Keratinocyte (primary cell): ENCODE measurements around the gene PRR7. TPM values are rescaled to one million over a fixed set of nuclear protein-coding genes. Genes with fewer than 3 reads are reported as not detected.

ENCODE experiments used
- DNase-seq: peaks from one replicate; pipeline ENCODE4 v3.0.0-alpha.2; 2011; ENCODE audit warnings: low read depth, missing footprints, low spot score
- FAIRE-seq: peaks from 2 replicates; lab custom pipeline; 2011; peaks lifted over from hg19 to GRCh38; lab: Jason Lieb, UNC
- H2AFZ ChIP-seq: 2 replicates; pipeline ENCODE4 v1.6.0; 2012; ENCODE audit warnings: low read length, control low read depth, inconsistent platforms; ENCODE audit not compliant: control insufficient read depth
- H3K27ac ChIP-seq: 2 replicates; pipeline ENCODE4 v1.5.1; 2011; ENCODE audit warnings: low read length; ENCODE audit not compliant: control insufficient read depth, insufficient read depth
- H3K27me3 ChIP-seq: 3 replicates; pipeline ENCODE4 v1.6.0; 2011; ENCODE audit warnings: low read length; ENCODE audit not compliant: control insufficient read depth, insufficient read depth; ENCODE audit errors: extremely low read depth
- H3K36me3 ChIP-seq, 2 experiments: 2 replicates in 1 of 2; 3 replicates in 1 of 2; pipeline ENCODE4 v1.5.1; 2011; ENCODE audit warnings: low read length in 2 of 2, mild to moderate bottlenecking in 1 of 2; ENCODE audit not compliant: control insufficient read depth in 2 of 2, insufficient read depth in 2 of 2; ENCODE audit errors: extremely low read depth in 1 of 2
- H3K4me1 ChIP-seq: 3 replicates; pipeline ENCODE4 v1.5.1; 2011; ENCODE audit warnings: low read length; ENCODE audit not compliant: control insufficient read depth, insufficient read depth; ENCODE audit errors: extremely low read depth
- H3K4me2 ChIP-seq: 3 replicates; pipeline ENCODE4 v1.6.0; 2011; ENCODE audit warnings: low read depth, low read length; ENCODE audit not compliant: control insufficient read depth, insufficient read depth; ENCODE audit errors: extremely low read depth
- H3K4me3 ChIP-seq, 3 experiments: fragments of 200-600 bp in 1 of 3; sonication (generic) in 1 of 3; 2 replicates in 2 of 3; 3 replicates in 1 of 3; pipeline ENCODE4 v1.5.1; 2011 to 2016; ENCODE audit warnings: low read length in 3 of 3, mild to moderate bottlenecking in 3 of 3, control low read depth in 2 of 3, inconsistent platforms in 1 of 3, low read depth in 1 of 3, mixed read lengths in 1 of 3, mixed run types in 1 of 3, moderate library complexity in 1 of 3; ENCODE audit not compliant: control insufficient read depth in 2 of 3, insufficient read depth in 2 of 3; ENCODE audit errors: extremely low read depth in 1 of 3
- H3K79me2 ChIP-seq: 2 replicates; pipeline ENCODE4 v1.6.0; 2012; ENCODE audit warnings: low read length; ENCODE audit not compliant: control insufficient read depth, insufficient read depth
- H3K9ac ChIP-seq: 3 replicates; pipeline ENCODE4 v1.6.0; 2011; ENCODE audit warnings: low read length; ENCODE audit not compliant: control insufficient read depth, insufficient read depth; ENCODE audit errors: extremely low read depth
- H3K9me1 ChIP-seq: 3 replicates; pipeline ENCODE4 v1.6.0; 2011; ENCODE audit warnings: low read length; ENCODE audit not compliant: control insufficient read depth, insufficient read depth; ENCODE audit errors: extremely low read depth
- H3K9me3 ChIP-seq: 2 replicates; pipeline ENCODE4 v1.5.1; 2012; ENCODE audit warnings: low read depth, low read length; ENCODE audit not compliant: control insufficient read depth
- H4K20me1 ChIP-seq: 3 replicates; pipeline ENCODE4 v1.6.0; 2011; ENCODE audit warnings: low read length; ENCODE audit not compliant: control insufficient read depth, insufficient read depth; ENCODE audit errors: extremely low read depth
- CTCF ChIP-seq, 3 experiments: IDR thresholded peaks in 1 of 3; conservative IDR thresholded peaks in 1 of 3; optimal IDR thresholded peaks in 1 of 3; 2 replicates in 2 of 3; 3 replicates in 1 of 3; pipeline versions ENCODE3 to v1.5.1; 2011; ENCODE audit warnings: low read length in 3 of 3, mild to moderate bottlenecking in 3 of 3, moderate library complexity in 2 of 3, control low read depth in 1 of 3, inconsistent platforms in 1 of 3; ENCODE audit not compliant: insufficient read depth in 2 of 3; ENCODE audit errors: extremely low read depth in 1 of 3
- EZH2 ChIP-seq: IDR thresholded peaks from one replicate; pipeline ENCODE4 v1.6.1; 2012; ENCODE audit warnings: inconsistent platforms, mild to moderate bottlenecking, low read length, moderate library complexity
- dilution Hi-C: fragments of 300-500 bp; cut with MboI; formaldehyde crosslinking; loops from one replicate; pipeline ENCODE4 v1.7.0; 2020; ENCODE audit warnings: low sequenced_read_pairs; ENCODE audit not compliant: extremely low pct_ligation_motif_present
- polyA plus RNA-seq, 5 experiments: library from polyadenylated mRNA; depleted of rRNA in 3 of 5; stranded (reverse) in 3 of 5; stranded (forward) in 1 of 5; unstranded in 1 of 5; fragments of >200 nt; gene quantifications; 1 replicate in 1 of 5; 2 replicates in 3 of 5; 3 replicates in 1 of 5; pipeline versions ENCODE4 v1.2.1 to v1.2.3, GENCODE V29; 2011 to 2012; ENCODE audit warnings: missing spikeins in 2 of 5, low read depth in 1 of 5, low replicate concordance in 1 of 5

PRR7 gene
- polyA plus RNA-seq, 1 donor (not counting 4 experiments of a cell fraction or from before 2014, with no cell fraction given), result 1.1 TPM

GRCh38 chr5:177403102-177403791 is 43.4 kb upstream of the PRR7 start:
- dilution Hi-C loops, result no loop called here
- Histone ChIP-seq H3K4me1 (peaks cover 11% of the 10 kb centered on the region), H3K9me3 (no peaks in the 10 kb centered on the region), H3K36me3 (no peaks in the 10 kb centered on the region), H3K4me3 (peak overlapping the region; percentile 50 to 79 (median 71)), H3K27ac (peak overlapping the region; percentile 19), H4K20me1 (no peaks in the 10 kb centered on the region), H3K9me1 (no peaks in the 10 kb centered on the region), H2AFZ (peak overlapping the region; percentile 89), H3K4me2 (peak overlapping the region; percentile 67), H3K79me2 (no peaks in the 10 kb centered on the region), H3K9ac (peak overlapping the region; percentile 68), H3K27me3 (no peaks in the 10 kb centered on the region)
- TF ChIP-seq EZH2, result no peak
- peak in 1 of 3 experiments; percentile 15 for TF ChIP-seq CTCF (optimal IDR thresholded peaks at IDR 0.05 in 1 of 3, IDR thresholded peaks at IDR 0.05 in 1 of 3, conservative IDR thresholded peaks at IDR 0.05 in 1 of 3; ENCODE audit: extremely low read depth in 1 of 3, insufficient read depth in 2 of 3, low read length in 3 of 3)
- FAIRE-seq (no peak), DNase-seq (no peak)

GRCh38 chr5:177403792-177404640 is 42.6 kb upstream of the PRR7 start:
- Histone ChIP-seq H3K79me2 (no peaks in the 10 kb centered on the region), H3K27me3 (no peaks in the 10 kb centered on the region), H3K4me2 (peak overlapping the region; percentile 67), H3K4me3 (peak overlapping the region; percentile 50 to 79 (median 71)), H3K9me1 (no peaks in the 10 kb centered on the region), H2AFZ (peak overlapping the region; percentile 89), H3K9me3 (no peaks in the 10 kb centered on the region), H3K4me1 (peaks cover 11% of the 10 kb centered on the region), H3K36me3 (no peaks in the 10 kb centered on the region), H3K9ac (peak overlapping the region; percentile 68), H4K20me1 (no peaks in the 10 kb centered on the region), H3K27ac (peak overlapping the region; percentile 19)
- DNase-seq, result no peak
- FAIRE-seq, result no peak
- TF ChIP-seq EZH2, result no peak
- TF ChIP-seq CTCF (optimal IDR thresholded peaks at IDR 0.05 in 1 of 3, IDR thresholded peaks at IDR 0.05 in 1 of 3, conservative IDR thresholded peaks at IDR 0.05 in 1 of 3; ENCODE audit: extremely low read depth in 1 of 3, insufficient read depth in 2 of 3, low read length in 3 of 3), result peak in 2 of 3 experiments; percentile 45 to 85
- dilution Hi-C loops, result no loop called here
